Coronary artery (tissue), 2 donors: ENCODE data around the gene CDC42EP3.

ENCODE experiments used
- DNase-seq: peaks from one replicate; pipeline ENCODE4 v3.0.0-alpha.2; 2017; ENCODE audit warnings: low spot score
- H3K27ac ChIP-seq, 2 donors: fragments of 200-600 bp; sonication (generic); one replicate each; pipeline ENCODE4 v1.5.1; 2016 to 2019
- H3K4me3 ChIP-seq: fragments of 200-600 bp; sonication (generic); 2 replicates; pipeline ENCODE4 v1.5.1; 2016; ENCODE audit warnings: mild to moderate bottlenecking, moderate library complexity
- TF ChIP-seq, protein P1 (sequence below): fragments of 200-600 bp; sonication (generic); IDR thresholded peaks from one replicate; pipeline ENCODE4 v1.5.1; 2019; ENCODE audit warnings: antibody characterized with exemption

The CDC42EP3 gene

DNA sequence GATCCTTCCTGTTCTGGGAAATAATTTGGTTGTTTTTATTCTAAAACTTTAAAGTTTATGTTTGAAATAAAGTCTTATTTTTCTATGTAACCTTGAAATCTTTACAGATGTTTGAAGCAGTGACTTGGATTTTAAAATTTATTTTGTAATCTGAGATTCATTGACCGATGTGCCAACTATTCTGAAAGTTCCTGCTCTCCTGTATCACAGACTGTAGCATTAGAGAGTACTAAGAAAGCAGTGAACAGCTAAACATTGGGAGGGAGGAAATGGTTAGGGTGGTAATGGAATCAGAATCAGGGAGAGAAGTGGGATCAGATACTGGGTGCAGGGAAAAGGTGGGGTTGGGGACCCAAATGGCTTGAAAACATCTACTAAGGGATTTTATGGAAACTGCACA lies 69.9 kb downstream of the CDC42EP3 start:
- TF ChIP-seq, protein P1, sequence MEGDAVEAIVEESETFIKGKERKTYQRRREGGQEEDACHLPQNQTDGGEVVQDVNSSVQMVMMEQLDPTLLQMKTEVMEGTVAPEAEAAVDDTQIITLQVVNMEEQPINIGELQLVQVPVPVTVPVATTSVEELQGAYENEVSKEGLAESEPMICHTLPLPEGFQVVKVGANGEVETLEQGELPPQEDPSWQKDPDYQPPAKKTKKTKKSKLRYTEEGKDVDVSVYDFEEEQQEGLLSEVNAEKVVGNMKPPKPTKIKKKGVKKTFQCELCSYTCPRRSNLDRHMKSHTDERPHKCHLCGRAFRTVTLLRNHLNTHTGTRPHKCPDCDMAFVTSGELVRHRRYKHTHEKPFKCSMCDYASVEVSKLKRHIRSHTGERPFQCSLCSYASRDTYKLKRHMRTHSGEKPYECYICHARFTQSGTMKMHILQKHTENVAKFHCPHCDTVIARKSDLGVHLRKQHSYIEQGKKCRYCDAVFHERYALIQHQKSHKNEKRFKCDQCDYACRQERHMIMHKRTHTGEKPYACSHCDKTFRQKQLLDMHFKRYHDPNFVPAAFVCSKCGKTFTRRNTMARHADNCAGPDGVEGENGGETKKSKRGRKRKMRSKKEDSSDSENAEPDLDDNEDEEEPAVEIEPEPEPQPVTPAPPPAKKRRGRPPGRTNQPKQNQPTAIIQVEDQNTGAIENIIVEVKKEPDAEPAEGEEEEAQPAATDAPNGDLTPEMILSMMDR = no peak
- Histone ChIP-seq H3K4me3 (no peak overlapping the region), H3K27ac (no peak overlapping the region)
- no peak for DNase-seq

DNA sequence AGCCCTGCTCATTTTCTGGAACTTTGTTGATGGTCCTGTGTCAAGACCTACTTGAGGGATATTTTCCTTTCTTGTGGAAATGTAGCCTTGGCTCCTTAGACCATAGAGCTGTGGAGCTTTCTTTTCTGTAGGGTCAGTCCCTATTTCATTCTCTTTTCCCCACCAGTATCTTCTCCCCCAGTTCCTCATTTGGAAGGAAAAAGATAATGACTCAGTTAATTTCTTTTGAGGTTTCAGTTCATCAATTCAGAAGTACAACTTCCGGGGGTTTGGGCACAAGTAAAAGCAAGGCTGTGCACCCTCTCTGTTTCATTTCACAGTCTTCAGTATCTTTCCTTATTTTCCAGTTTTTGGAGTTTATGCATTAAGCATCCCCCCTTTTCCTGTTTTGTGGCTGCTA lies 70.7 kb downstream of the CDC42EP3 start:
- no peak for DNase-seq
- Histone ChIP-seq H3K27ac (no peak overlapping the region), H3K4me3 (no peak overlapping the region)
- TF ChIP-seq, protein P1 = no peak

DNA sequence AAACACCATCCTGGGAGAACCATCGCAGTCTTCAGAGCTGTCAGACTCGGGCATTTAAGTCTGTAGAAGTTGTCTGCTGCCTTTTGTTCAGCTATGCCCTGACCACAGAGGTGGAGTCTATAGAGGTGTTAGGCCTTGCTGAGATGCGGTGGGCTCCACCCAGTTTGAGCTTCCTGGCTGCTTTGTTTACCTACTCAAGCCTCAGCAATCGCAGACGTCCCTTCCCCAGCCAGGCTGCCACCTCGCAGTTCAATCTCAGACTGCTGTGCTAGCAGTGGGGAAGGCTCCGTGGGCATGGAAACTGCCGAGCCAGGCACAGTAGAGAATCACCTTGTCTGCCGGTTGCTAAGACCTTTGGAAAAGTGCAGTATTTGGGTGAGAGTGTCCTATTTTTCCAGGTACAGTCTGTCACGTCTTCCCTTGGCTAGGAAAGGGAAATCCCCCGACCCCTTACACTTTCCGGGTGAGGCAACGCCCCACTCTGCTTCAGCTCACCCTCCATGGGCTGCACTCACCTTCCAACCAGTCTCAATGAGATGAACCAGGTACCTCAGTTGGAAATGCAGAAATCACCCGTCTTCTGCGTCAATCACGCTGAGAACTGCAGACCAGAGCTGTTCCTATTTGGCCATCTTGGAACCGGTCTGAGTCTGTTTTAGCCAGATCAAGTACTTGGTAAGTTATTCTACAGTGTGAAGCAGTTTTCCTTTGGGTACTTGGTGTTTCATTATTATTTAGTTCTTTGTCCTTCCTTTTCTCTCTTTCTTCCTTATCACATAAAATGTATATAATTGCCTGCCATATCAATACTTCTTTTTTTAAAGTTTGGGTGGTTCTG lies 71.5 kb downstream of the CDC42EP3 start:
- DNase-seq = no peak
- Histone ChIP-seq H3K4me3 (no peak overlapping the region), H3K27ac (no peak overlapping the region)
- TF ChIP-seq, protein P1 = no peak

DNA sequence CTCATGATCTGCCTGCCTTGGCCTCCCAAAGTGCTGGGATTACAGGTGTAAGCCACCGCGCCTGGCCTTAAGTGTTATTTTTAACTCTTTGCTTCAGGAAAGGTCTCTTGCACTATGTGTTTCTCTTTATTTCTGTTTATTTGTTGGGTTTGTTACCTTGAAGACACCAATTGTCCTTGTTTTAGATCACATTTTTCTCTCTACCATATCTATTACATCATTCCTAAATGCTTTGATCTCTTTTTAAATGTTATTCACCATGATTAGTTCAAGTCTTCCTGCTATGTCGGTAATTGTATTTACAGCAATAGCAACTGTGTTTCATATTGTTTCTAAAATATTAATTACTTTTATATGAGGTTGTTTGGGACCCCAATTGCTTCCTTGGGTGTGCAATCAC lies 77.7 kb downstream of the CDC42EP3 start:
- no peak overlapping the region for H3K27ac ChIP-seq
- no peak for DNase-seq
- no peak overlapping the region for H3K4me3 ChIP-seq
- TF ChIP-seq, protein P1 = no peak

DNA sequence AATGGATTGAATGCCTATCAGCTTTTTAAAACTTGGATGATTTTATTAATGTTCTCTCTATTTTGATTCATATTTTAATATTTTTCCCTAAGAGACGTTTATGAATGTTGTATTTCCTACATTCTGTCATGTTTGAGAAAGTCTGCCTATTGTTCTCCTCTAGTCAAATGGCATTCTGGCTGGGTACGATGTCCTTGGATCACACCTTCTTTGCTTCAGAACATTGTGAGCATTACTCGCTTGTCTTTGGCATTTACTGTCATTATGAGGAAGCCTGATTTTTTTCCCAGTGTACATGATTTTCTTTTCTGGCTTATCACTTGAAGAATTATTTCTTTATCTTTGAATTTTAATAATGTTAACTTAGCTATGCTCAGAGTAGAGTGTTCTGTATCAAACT lies 78.4 kb downstream of the CDC42EP3 start:
- H3K27ac ChIP-seq = no peak overlapping the region
- DNase-seq = no peak
- TF ChIP-seq, protein P1 = no peak
- no peak overlapping the region for H3K4me3 ChIP-seq
